Endodermal cell (in vitro differentiated cells): ENCODE results near the gene ENG. TPM values are rescaled to one million over a fixed set of nuclear protein-coding genes. Genes with fewer than 3 reads are reported as not detected.
A peak's percentile ranks its signal among the peaks of the same experiment; 100 is the strongest.

Experiments used
- DNase-seq: peaks from one replicate; pipeline ENCODE4 v3.0.0-alpha.2; 2017
- H3K27ac ChIP-seq: 2 replicates; pipeline ENCODE4 v1.5.1; 2013; ENCODE audit warnings: mild to moderate bottlenecking, low read depth, low read length, moderate library complexity
- H3K27me3 ChIP-seq: 2 replicates; pipeline ENCODE4 v1.6.1; 2013; ENCODE audit warnings: mild to moderate bottlenecking, low read length, moderate library complexity; ENCODE audit not compliant: insufficient read depth, control insufficient read depth, poor library complexity, severe bottlenecking
- H3K36me3 ChIP-seq: 2 replicates; pipeline ENCODE4 v1.7.0; 2013; ENCODE audit warnings: mild to moderate bottlenecking, low read length, moderate library complexity; ENCODE audit not compliant: control insufficient read depth, insufficient read depth
- H3K4me1 ChIP-seq: one replicate; pipeline ENCODE4 v1.7.0; 2013; ENCODE audit warnings: low read length; ENCODE audit not compliant: control insufficient read depth, insufficient read depth
- H3K4me3 ChIP-seq: 2 replicates; pipeline ENCODE4 v1.5.1; 2013; ENCODE audit warnings: mild to moderate bottlenecking, low read length, moderate library complexity
- H3K9ac ChIP-seq: 2 replicates; pipeline ENCODE4 v1.6.1; 2013; ENCODE audit warnings: mild to moderate bottlenecking, low read length, moderate library complexity; ENCODE audit not compliant: poor library complexity, severe bottlenecking; ENCODE audit errors: extremely low read depth
- H3K9me3 ChIP-seq: 2 replicates; pipeline ENCODE4 v1.6.1; 2013; ENCODE audit warnings: mild to moderate bottlenecking, low read length, moderate library complexity; ENCODE audit not compliant: control insufficient read depth
- H3K27ac Mint-ChIP-seq: 2 replicates; pipeline ENCODE4 v1.8.0; 2020; ENCODE audit warnings: mixed read lengths
- H3K27me3 Mint-ChIP-seq: 2 replicates; pipeline ENCODE4 v1.8.0; 2021; ENCODE audit warnings: mild to moderate bottlenecking, mixed read lengths; ENCODE audit not compliant: insufficient read depth
- H3K36me3 Mint-ChIP-seq: 2 replicates; pipeline ENCODE4 v1.8.0; 2020; ENCODE audit warnings: low read depth, mixed read lengths
- H3K4me1 Mint-ChIP-seq: 2 replicates; pipeline ENCODE4 v1.8.0; 2020; ENCODE audit warnings: mixed read lengths
- H3K4me3 Mint-ChIP-seq: 2 replicates; pipeline ENCODE4 v1.8.0; 2020; ENCODE audit warnings: mild to moderate bottlenecking, moderate library complexity, mixed read lengths
- H3K9me3 Mint-ChIP-seq: 2 replicates; pipeline ENCODE4 v1.8.0; 2020; ENCODE audit warnings: mild to moderate bottlenecking, mixed read lengths
- CTCF ChIP-seq: fragments of 200-600 bp; sonication (generic); conservative IDR thresholded peaks from 2 replicates; pipeline ENCODE4 v1.5.0; 2021; ENCODE audit warnings: antibody characterized with exemption, mild to moderate bottlenecking
- WGBS, 2 experiments: methylation state at CpG; one replicate each; pipeline versions ENCODE4 v1.1.5 to v1.1.7; 2013; ENCODE audit warnings: missing lambda C conversion rate in 2 of 2, mixed read lengths in 1 of 2; ENCODE audit not compliant: insufficient coverage in 1 of 2, insufficient read length in 1 of 2; 5-methylcytosine and 5-hydroxymethylcytosine counted together
- total RNA-seq, 2 donors: library from RNA; stranded (reverse); fragmentation: NEBNext Ultra II Directional in 1 of 2; extraction: Animal tissue kit (Norgen Biotek cat#: 25700) in 1 of 2; gene quantifications; 2 replicates in 1 of 2; 3 replicates in 1 of 2; pipeline ENCODE4 v1.2.1, GENCODE V29; 2021

ENG gene
- total RNA-seq, 2 donors from 2014 or later = 2.2 to 2.4 TPM

DNA sequence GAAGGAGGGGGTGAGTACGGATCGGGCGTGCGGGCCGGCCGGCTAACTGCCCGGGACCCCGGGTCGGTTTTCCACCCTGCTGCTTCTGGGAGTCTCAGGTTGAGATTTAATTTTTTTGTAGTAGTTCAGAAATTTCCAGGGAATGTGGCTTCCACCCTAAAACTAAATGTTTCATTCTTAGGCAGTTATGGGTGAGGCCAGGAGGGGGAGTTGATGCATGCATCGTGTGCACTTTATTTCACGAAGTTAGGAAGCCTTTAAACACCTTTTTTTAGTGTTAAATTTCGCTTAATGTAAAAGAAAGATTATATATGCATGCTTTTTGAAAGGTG is 67.7 kb downstream of the ENG start:
- WGBS, 2 experiments = 1 to 18% methylated on average over 2 to 12 of the region's 12 CpGs
- H3K4me1 ChIP-seq = no peaks in the 10 kb centered on the region
- H3K9me3 ChIP-seq = no peaks in the 10 kb centered on the region
- no peak for DNase-seq
- peak overlapping the region; percentile 88 for H3K4me3 ChIP-seq
- peak overlapping the region; percentile 92 for H3K4me3 Mint-ChIP-seq
- H3K27me3 Mint-ChIP-seq = no peaks in the 10 kb centered on the region
- H3K27me3 ChIP-seq = no peaks in the 10 kb centered on the region
- H3K4me1 Mint-ChIP-seq = peaks cover 6% of the 10 kb centered on the region
- peaks cover 51% of the 10 kb centered on the region for H3K36me3 ChIP-seq
- H3K27ac Mint-ChIP-seq = peak overlapping the region; percentile 88
- TF ChIP-seq CTCF = peak; percentile 65
- peaks cover 44% of the 10 kb centered on the region for H3K36me3 Mint-ChIP-seq
- no peaks in the 10 kb centered on the region for H3K9me3 Mint-ChIP-seq
- H3K9ac ChIP-seq = peak overlapping the region; percentile 57
- H3K27ac ChIP-seq = peak overlapping the region; percentile 79

- peak within 1 kb of the TSS; percentile 79 for H3K27ac ChIP-seq
- Mint-ChIP-seq H3K9me3 (no peaks in the 10 kb centered on the region), H3K4me1 (peaks cover 6% of the 10 kb centered on the region), H3K27ac (peak within 1 kb of the TSS; percentile 88), H3K4me3 (peak within 1 kb of the TSS; percentile 92), H3K27me3 (no peaks in the 10 kb centered on the region), H3K36me3 (peaks cover 41% of the 10 kb centered on the region)
- H3K9ac ChIP-seq = peak within 1 kb of the TSS; percentile 57
- peak within 1 kb of the TSS; percentile 88 for H3K4me3 ChIP-seq
- no peaks in the 10 kb centered on the region for H3K9me3 ChIP-seq
- H3K36me3 ChIP-seq = peaks cover 45% of the 10 kb centered on the region
- 0 to 1% methylated on average over 28 to 75 of the region's 75 CpGs for WGBS, 2 experiments
- no peak for TF ChIP-seq CTCF
- H3K27me3 ChIP-seq = no peaks in the 10 kb centered on the region
- DNase-seq = peak; percentile 97
- H3K4me1 ChIP-seq = no peaks in the 10 kb centered on the region
These were observed 68.3 kb downstream of the ENG start, which contains the start of gene CDK9 for GRCh38 chr9:127785933-127786772. TSS of gene CDK9 (plus strand) at chr9:127786034. CDS start at chr9:127786149, 115 bp downstream.

- no peaks in the 10 kb centered on the region for H3K27me3 Mint-ChIP-seq
These were observed 69.2 kb downstream of the ENG start for GRCh38 chr9:127785023-127785932.

More at GRCh38 chr9:127785023-127785932, 69.2 kb downstream of the ENG start:
- TF ChIP-seq CTCF = peak; percentile 94
- H3K9me3 ChIP-seq = no peaks in the 10 kb centered on the region
- Mint-ChIP-seq H3K4me1 (peaks cover 6% of the 10 kb centered on the region), H3K4me3 (peak overlapping the region; percentile 92), H3K9me3 (no peaks in the 10 kb centered on the region), H3K36me3 (peaks cover 34% of the 10 kb centered on the region), H3K27ac (no peak overlapping the region)
- H3K36me3 ChIP-seq = peaks cover 36% of the 10 kb centered on the region
- no peak overlapping the region for H3K9ac ChIP-seq
- peak; percentile 96 for DNase-seq
- WGBS, 2 experiments = 0 to 1% methylated on average over 17 to 111 of the region's 123 CpGs
- no peak overlapping the region for H3K4me3 ChIP-seq
- no peaks in the 10 kb centered on the region for H3K4me1 ChIP-seq
- no peaks in the 10 kb centered on the region for H3K27me3 ChIP-seq
- H3K27ac ChIP-seq = peak overlapping the region; percentile 68
